Stimulated activated CD4-positive, alpha-beta T cell treated with anti-CD3 and anti-CD28 coated beads, Interleukin-1b, Interleukin-23, amount 100 ng/mL, for 4 hours (primary cell): Measurements from ENCODE around the gene STK39.
"Not testable (repeated sequence)": the region's sequence is repeated elsewhere in the genome, so short reads cannot be mapped to it uniquely, and the experiment has no call there.

ENCODE experiments used
- DNase-seq, 2 donors: peaks; one replicate each; pipeline ENCODE4 v3.0.0-alpha.2; 2020; ENCODE audit warnings: low read depth in 2 of 2

Gene STK39

DNA sequence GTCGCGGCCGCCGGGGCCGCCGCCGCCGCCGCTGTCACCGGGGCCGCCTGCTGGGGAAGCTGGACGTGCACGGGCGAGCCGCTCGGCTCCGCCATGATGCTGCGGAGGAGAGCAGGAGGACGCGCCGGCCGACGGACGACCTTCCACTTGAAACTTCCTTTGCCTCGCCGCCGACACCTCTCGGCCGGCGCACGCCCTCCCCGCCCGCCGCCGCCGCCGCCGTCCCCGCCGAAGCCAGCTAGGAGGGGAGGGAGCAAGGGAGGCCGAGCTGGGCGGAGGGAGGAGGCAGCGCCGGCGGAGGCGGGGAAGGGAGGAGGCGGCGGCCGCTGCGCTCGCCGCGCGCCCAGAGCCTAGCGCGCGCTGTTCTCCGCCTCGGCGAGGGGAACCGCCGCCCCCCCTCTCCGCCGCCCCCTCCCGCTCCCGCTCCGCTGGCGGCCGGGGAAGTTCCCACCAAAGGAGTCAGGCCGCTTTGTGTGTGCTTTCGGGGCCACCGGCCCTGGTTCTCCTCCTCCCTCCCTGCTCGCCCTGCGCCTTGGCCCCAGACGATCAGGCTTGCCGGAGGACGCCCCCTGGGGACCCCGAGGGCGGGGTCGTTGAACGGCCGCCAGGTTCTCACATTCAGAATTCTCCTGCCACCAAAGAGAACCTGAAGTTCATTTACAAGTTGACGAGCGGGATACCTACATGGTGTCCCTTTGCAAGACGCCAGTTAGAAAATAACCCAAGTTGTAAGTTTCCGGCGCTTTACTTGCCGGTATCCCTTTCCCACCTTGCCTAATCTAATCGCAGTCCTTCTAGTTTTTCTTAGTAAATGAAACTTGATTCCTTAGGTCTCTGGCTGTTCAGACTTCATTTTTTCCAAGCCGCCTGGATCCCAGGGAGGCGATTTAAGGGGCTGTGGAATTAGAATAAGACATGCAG lies at the start of gene STK39:
Gene STK39, minus strand, starts transcription at position 255 of the 921 bp plus-strand sequence. Its CDS starts 160 bp downstream, at position 95.
- peak; percentile 68 to 72 for DNase-seq

DNA sequence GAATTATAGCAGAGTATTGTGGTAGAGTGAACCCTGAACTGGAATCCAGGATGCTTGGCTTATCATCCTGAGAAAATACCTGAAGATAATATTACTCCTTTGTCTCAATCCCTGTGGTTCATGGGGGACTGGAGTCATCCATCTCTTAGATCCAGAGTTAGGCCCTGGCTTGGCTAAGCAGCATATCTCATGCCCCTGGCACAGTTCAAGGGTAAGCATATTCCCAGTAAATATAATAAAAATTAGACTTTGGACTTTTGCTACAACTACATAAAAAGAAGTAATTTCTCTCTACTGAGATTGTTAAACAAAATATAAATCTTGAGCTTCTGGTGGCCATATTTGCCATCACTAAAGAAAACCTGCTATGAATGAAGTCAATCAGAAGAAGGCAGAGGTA lies 47.7 kb upstream of the STK39 start:
- DNase-seq = no peak

DNA sequence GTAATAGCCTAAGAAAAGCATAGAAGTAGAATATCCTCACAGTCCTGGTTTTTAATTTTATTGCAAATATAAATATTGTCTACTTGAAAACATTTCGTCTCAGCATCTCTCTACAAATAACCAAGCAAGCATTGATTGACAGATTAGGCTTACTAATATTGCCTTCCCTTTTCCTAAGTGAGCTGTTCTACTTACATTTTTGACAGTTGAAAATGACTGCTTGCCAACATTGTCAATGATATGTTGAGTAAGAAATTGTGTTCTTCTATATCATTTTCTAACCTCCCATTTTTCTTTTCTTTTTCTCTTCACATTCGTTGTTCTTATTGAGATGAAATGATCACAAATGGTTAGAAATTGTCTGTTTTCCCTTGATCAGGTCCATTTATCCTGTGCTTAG lies 47.0 kb upstream of the STK39 start:
- DNase-seq = no peak

DNA sequence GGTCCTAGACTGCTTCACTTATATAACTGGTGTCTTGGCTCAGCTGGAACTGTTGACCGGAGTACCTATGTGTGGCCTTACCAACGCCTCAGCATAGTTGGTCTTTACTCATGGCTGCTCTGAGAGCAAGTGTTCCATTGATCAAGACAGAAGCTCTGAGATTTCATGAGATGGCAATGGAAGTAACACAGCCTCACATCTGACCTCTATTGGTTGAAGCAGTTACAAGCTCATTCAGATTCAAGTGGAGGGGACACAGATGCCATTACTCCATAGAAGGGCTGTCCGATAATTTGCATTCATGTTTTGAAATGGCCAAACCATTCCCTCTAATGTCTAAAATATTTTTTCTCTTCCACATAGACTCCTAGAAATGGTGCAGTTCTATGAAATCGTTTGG lies 46.4 kb upstream of the STK39 start:
- no peak for DNase-seq

DNA sequence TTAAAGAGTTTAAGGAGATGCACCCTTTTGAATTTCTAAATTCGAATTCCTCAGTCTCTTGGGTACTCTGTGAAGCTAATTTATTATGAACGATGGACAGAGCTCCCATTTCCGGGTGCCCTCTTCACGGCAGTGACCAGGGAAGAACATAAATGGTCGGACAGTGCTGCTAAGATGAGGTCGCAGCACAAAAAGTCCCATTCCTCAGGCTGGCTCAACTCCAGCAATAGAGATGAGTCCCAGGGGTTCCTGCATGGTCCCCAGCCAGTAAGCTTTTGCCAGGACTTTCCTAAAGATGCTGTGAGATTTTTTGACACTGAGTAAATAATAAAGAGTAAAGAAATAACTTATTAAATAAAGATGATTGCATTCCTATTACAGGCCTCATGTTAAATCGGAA lies 43.0 kb upstream of the STK39 start:
- no peak for DNase-seq

DNA sequence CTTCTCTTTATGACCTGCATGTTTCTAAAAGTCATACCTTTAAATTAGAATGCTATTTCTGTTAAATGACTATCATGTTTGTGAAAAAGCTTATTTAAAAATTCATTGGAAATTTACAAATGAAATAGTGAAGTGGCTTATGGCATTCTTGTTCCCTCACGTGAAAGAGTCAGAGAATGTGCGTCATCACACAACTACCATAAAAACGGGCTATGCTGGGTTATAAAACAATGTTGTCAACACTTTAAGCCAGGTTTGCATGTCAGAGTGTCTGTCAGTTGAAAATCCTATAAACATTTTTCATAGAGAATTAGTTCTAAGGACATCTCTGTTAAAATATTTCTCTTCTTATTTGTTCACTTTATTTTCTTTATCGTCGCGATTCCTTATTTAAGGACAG lies 42.5 kb upstream of the STK39 start:
- DNase-seq = no peak

DNA sequence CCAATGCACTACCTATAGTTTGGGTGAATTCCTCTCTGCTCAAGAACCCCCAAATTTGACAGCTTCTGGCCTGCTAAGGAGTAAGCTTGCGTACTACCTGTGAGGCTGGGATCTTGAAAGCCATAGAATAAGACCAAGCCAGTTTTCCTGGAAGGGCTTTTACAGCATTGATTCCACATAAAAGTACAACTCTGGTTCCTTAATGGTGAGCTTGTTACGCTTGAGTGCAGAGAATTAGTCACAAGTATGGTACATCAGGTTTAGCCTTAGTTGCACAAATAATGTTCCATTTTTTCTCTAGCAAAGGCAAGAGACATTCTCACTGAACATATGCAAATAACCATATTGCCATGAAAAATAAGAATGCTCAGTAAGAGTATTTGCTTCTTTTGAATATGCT lies 39.1 kb upstream of the STK39 start:
- no peak for DNase-seq

DNA sequence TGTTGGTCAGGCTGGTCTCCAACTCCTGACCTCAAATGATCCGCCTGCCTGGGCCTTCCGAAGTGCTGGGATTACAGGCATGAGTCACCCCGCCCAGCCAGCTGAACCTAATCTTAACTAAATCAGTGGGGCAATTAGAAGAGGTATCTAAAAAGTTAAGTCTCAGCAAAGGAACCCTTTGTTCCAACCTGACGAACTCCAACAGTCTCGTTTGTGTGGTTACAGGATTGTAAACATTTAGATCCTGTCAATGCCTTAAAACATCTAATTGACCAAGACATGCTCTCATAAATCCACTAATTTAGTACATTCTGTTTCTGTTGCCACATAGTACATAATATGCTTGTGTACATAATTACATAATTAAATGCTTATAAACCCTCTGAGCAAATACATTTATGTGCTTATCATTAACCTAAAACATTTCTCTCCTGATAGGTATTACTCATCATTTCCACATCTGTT lies 31.1 kb upstream of the STK39 start:
- no peak for DNase-seq

DNA sequence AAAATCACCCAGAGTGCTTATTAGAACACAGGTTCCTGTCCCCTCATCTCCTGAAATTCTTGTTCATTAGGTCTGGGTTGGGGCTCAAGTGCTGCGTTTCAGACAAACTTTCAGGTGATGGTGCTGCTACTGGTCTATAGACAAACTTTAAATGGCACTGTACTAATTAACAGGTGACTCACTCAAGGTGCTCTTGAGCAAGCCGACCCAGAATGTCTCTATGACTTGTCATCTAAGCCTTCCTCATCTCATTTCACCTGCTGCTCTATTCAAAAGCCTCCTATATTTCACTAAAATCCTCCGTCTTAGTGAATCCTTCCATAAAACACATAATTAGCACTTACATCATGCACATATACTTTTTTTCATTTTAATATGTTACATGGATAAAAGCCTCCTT lies 29.9 kb upstream of the STK39 start:
- no peak for DNase-seq

DNA sequence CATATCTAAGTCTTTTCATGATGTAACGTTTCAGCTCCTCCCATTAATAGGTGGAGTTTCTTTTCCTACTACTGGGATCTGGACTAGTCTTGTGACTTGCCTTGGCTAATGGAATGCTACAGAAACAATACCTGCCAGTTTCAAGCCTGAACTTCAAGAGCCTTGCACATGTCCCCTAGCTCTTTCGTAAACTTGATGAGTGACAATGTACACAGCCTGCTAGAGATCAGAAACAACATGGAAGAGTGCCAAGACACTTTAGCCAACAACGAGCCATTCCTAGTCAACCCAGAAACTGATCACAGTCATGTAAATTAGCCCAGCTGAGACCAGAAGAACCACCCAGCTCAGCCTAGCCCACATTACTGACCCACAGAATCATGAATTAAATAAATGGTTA lies 24.8 kb upstream of the STK39 start:
- no peak for DNase-seq

DNA sequence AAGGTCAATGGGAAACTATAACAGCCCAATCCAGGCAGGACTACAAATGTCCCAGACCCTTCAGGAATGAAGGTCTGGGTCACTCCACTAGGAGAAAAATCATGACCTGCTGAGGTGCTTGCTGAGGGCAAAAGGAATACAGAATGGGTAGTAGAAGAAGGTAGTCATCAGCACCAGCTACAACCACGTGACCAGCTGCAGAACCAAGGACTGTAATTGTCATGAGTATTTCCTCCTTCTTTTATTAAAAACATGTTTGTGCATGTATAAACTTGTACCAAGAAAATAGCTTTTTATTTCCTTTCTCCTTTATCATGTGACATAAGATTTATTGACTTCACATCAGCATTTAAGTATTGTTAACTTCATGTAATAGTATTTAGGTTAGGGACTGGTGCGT lies 15.5 kb upstream of the STK39 start:
- not testable (repeated sequence) for DNase-seq

DNA sequence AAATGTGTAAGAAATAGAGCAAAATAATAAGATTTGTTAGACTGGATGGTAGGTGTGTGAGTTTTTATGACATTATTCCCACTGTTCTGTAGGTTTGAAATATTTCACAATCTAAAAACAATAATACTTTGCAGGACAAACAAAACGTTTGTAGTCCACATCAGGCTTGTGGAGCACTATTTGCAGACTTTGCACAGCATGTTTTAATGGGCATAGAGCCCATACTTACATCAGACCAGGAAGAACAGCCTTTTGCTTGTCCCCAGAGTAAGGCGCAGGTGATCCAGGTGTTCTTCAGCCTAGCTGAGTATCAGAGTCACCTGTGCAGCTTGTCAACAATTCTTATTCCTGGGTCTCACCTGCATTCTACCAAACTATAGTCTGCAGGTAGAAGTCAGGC lies 9.1 kb upstream of the STK39 start:
- DNase-seq = no peak

DNA sequence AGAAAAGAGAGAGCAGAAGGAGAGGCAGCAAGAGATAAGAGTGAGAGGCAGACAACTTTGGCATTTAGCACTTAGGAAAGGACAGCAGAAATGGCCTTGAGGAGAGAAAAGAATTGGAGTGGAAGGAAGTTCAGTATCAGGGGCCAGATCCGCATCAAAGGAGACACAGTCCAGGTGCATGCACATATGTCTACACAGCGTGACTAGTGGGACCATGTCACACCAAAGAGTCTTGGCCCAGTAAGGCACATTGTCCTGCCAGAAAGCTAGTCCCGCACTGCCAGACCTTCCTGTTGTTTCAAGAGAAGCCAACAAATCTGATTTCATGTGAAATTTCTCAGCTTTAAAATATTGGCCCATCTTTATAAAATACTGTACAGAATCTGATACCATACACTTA lies 8.5 kb upstream of the STK39 start:
- no peak for DNase-seq

DNA sequence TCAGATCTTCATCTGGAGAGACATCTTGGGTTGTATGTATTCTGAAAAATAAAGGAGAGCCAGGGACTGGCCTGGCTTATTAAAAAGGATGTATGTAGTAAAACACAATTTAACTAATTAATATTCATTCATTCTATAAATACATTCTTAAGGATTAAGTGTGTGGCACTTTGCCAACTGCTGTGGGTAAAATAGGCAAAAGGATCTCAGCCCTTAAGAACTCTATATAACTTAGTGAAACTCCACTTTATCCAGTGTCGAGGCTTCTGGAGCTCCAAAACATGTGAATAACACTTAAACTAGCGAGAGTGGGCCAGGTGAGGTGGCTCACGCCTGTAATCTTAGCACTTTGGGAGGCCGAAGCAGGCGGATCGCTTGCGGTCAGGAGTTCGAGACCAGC lies 7.7 kb upstream of the STK39 start:
- DNase-seq = no peak

DNA sequence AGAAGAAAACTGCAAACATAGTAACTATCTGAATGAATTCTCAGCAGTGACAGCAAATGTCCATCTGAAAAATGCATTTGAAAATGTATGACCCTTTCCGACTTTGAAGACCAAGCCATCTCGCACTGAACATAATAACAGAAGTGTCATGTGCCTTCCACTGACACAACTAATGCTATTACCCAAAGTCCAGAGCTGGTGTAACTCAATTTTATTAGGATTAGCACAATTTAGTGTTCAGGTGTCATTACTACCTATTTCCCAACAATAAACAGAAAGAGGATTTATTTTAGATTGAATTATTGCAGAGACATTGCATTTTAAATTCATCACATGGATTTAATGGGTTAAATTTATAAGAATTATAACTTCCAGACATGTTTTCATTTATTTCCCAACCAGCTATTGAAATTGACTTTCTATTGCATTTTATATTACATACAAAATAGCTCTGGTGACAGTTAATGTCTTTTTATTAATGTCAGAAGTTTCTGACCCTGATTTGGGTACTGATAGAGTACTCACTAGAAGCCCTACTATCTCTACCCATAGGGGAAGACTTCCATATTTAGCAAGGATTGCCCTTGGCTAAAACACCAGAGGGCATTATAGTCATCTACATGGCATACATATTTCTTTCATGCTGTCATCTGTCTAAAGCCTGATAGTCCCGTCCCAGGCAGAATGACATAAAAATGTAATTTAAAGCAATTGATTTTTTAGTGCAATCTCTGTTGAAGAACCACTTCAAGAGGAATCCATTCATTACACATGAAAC lies 7.0 kb upstream of the STK39 start:
- no peak for DNase-seq

DNA sequence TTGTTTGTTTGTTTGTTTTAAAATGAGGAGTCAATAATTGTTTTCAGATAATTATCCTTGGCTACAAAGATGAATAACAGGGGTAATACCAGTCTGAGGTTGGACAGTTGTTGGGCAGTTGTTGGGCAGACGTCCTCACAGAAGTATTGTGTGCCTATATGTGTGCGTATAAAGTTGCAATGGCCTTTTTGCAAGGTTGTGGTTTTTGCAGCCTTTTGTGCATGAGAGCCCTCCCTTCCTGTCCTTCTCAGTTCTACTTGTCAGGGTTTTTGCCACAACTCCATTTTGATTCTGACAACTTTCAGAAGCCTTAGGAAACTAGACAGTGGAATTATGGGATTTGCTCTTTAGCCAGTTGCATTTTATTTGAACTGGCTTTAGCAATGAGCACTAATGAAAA lies 6.0 kb upstream of the STK39 start:
- DNase-seq = no peak

DNA sequence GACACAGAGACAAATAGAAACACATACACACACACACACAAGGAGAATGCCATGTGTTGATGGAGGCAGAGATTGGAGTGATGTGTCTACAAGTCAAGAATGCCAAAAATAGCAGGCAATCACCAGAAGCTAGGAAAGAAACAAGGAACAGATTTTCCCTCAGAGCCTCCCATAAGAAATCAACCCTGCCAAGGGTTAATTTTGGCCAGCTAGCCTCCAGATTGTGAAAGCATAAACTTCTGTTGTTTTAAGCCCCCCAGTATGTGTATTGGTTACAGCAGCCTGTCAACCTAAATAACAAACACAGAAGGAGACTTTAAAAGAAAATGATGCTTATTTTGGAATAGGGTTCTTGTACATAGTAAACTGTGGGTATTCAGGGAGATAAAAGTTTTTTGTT lies 5.6 kb upstream of the STK39 start:
- no peak for DNase-seq

DNA sequence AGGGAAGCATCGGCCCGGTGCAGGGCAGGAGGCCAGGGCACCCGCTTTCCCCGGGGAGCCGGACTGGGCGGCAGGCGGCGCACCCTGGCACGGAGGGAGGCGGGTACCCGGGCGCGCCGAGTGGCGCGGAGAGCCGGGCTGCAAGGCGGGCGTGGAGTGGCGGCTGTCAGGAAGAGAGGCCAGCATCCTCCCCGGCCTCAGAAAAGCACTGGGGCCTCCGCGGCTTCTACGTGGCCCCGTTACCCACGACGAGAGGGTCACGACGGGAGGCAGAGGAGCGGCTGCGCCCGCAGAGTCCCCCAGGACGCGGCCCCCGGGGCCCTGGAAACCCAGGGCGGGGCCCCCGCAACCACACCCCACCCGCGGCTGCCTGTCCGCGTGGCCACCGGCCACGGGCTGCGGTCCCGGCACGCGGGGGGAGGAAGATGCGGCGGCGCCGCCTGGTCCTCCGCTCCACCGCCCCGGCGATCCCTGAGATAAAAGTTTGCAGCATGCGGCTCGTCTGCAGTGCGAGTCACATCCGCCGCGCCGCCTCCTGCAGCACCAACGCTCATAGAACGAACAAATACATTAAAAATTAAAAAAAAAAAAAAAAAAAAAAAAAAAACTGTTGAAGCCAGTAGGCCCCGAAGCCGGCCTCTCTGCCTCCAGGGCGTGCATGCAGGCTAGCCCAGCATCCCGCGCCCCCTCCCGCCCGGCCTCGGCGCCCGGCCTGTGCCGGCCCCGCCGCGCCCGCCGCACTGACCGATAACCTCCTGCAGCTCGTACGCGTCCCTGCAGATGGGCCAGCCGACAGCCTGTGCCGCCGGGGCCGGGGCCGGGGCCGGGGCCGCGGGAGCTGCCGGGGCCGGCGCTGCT lies 683 bp downstream of the STK39 start:
- peak; percentile 52 to 63 for DNase-seq

DNA sequence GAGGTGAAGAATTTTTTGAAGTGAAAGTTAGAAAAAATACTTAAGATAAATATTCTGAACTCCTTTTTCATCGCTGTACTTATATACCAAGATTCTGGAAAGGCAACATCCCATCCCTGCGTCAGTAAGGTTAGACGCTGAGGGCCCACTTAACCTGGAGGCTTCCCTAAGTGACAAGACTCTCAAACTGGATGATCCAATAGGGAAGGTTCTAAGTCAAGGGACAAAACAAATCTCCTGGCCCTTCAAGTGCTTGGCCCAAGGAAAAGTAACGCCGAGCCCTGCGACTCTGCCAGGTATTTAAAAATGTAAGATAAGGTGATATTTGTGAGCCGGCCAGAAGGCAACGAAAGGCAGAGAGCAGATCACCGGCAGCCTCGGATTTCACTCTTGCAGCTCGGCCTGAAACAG lies 1.3 kb downstream of the STK39 start:
- no peak for DNase-seq

DNA sequence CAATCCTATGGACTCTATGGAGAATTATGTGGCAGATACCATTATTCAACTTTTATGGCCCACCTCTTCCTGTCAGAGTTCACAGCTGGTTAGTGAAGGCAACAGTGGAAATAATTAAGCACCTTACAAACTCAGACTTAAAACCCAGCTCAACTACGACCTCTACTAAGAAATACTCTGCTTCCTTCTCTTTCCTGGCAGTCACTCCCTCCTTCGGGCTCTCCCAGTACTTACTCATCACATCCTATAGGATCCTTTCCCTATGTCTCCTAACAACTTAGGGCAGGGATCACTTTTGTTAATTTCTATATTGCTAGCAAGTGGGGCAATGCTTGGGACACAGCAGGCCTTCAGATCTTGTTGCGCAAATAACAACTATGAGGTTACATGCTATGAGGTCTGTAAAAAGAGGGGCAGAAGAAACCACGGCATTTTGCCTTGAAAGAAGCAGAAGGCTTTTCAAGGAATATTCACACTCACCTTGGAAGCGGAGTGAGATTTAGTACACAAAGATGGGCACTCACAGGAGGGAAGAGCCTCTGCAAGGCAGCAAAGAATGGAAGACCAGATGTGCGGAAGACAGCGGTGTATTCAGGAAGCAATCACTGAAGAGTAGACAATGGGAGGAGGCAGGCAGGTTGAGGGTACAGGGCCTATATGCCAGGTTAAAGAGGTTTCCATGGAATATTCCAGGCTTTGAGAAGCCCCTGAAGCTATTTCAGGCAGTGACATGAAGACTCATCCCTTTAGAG lies 2.1 kb downstream of the STK39 start:
- no peak for DNase-seq

DNA sequence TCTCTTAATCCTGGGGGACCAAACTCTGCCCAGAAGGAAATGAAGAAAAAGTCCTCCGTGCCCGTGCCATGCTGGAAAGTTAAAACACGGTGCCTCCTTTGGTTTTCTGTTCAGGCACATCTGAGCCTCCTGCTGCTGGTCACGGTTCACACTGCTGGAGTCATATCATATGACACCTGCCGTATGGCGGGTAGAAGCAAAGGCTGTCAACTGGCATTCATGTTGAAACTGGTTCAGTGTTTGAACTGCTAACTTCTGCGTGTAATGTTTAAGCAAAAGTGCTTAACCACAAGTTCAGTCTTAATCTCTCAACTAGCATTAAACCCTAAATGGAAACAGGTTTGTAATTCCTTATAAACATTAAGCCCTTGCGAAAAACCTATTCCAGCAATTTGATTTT lies 3.1 kb downstream of the STK39 start:
- DNase-seq = peak; percentile 8 to 18
